Measurements from ENCODE around the gene CHST15. TPM values are rescaled to one million over a fixed set of nuclear protein-coding genes. Genes with fewer than 3 reads are reported as not detected.

Gene CHST15
- total and polyA plus RNA-seq, 2 of the 13 experiments (the other 11 are each of a cell fraction or from before 2014, with no cell fraction given), result 1.4 to 94.7 TPM

- TF ChIP-seq USF2 (IDR thresholded peaks at IDR 0.05; ENCODE audit: low read depth, low read length), result no peak
- no peak for TF ChIP-seq USF2 (CRISPR knock-in tag; IDR thresholded peaks at IDR 0.05; ENCODE audit: borderline replicate concordance)
- TF ChIP-seq ZNF704 (CRISPR knock-in tag; IDR thresholded peaks at IDR 0.05; ENCODE audit: borderline replicate concordance), result 0 out of 2 replicates have a peak, but pooled peaks have one; percentile 57
- TF ChIP-seq TFAP4 (IDR thresholded peaks at IDR 0.05; ENCODE audit: borderline replicate concordance, low read depth), result peak; percentile 94
- TF ChIP-seq SNAI1 (CRISPR knock-in tag; IDR thresholded peaks at IDR 0.05; ENCODE audit: borderline replicate concordance), result peak; percentile 93; the same call in 1 of the 2 replicates
- peak; percentile 57 for TF ChIP-seq CBX1 (IDR thresholded peaks at IDR 0.05; ENCODE audit: low read depth)
- TF ChIP-seq ZSCAN5A (CRISPR knock-in tag; IDR thresholded peaks at IDR 0.05; ENCODE audit: borderline replicate concordance), result 0 out of 2 replicates have a peak, but pooled peaks have one; percentile 74
- no peak for TF ChIP-seq MLLT10 (CRISPR knock-in tag; IDR thresholded peaks at IDR 0.05)
- TF ChIP-seq ZNF629 (CRISPR knock-in tag; conservative IDR thresholded peaks at IDR 0.05), result peak; percentile 68
- peak; percentile 98 for TF ChIP-seq ZNF414 (CRISPR knock-in tag; IDR thresholded peaks at IDR 0.05)
- no peak for TF ChIP-seq NFE2 (CRISPR knock-in tag; IDR thresholded peaks at IDR 0.05)
- peak; percentile 98 for TF ChIP-seq AKAP8 (CRISPR knock-in tag; IDR thresholded peaks at IDR 0.05)
- no peak for TF ChIP-seq ZNF20 (CRISPR knock-in tag; IDR thresholded peaks at IDR 0.05)
- peak; percentile 65; the same call in 1 of the 2 replicates for TF ChIP-seq FOXK2 (IDR thresholded peaks at IDR 0.05)
- no peak for TF ChIP-seq PCBP2 (optimal IDR thresholded peaks at IDR 0.05; ENCODE audit: low read depth, low read length, poor library complexity, severe bottlenecking)
- TF ChIP-seq ZNF501 (CRISPR knock-in tag; IDR thresholded peaks at IDR 0.05), result peak; percentile 97
- TF ChIP-seq SCMH1 (CRISPR knock-in tag; IDR thresholded peaks at IDR 0.05; ENCODE audit: borderline replicate concordance), result no peak
- TF ChIP-seq BCL3 (CRISPR knock-in tag; IDR thresholded peaks at IDR 0.05), result peak; percentile 92; the same call in 1 of the 2 replicates
- TF ChIP-seq ZNF720 (CRISPR knock-in tag; IDR thresholded peaks at IDR 0.05), result no peak
- peak; percentile 91 for TF ChIP-seq ARNT2 (CRISPR knock-in tag; IDR thresholded peaks at IDR 0.05; ENCODE audit: low read depth)
Measured at GRCh38 chr10:124035928-124036558, 57.4 kb downstream of the CHST15 start (continued).

All from HepG2 (cell line).